Activated CD8-positive, alpha-beta memory T cell treated with anti-CD3 and anti-CD28 coated beads, Interleukin-2, amount 10 ng/mL, durations not matched to agents 7 days and 5 days (primary cell): ENCODE results near the gene UBE2V1. TPM values are rescaled to one million over a fixed set of nuclear protein-coding genes. Genes with fewer than 3 reads are reported as not detected.
"Not testable (repeated sequence)": the region's sequence is repeated elsewhere in the genome, so short reads cannot be mapped to it uniquely, and the experiment has no call there.

Experiments
- ATAC-seq: fragments of 150-1000 bp; cut with Tn5 transposase; one replicate; pipeline ENCODE4 v1.10.0; 2021; ENCODE audit warnings: moderate library complexity
- CTCF ChIA-PET: fragments of 350-600 bp; sonication (Branson Sonifier 250); formaldehyde crosslinking; loops from one replicate; lab custom pipeline; 2021; ENCODE audit warnings: antibody characterized with exemption; lab: Charles Lee
- DNase-seq: peaks from one replicate; pipeline ENCODE4 v3.0.0-alpha.2; 2020
- H3K27ac Mint-ChIP-seq: one replicate; pipeline ENCODE4 v1.8.0; 2021; ENCODE audit warnings: mild to moderate bottlenecking, mixed read lengths
- H3K27me3 Mint-ChIP-seq: one replicate; pipeline ENCODE4 v1.8.0; 2021; ENCODE audit warnings: mixed read lengths
- H3K36me3 Mint-ChIP-seq: one replicate; pipeline ENCODE4 v1.8.0; 2021; ENCODE audit warnings: mild to moderate bottlenecking, mixed read lengths
- H3K4me1 Mint-ChIP-seq: one replicate; pipeline ENCODE4 v1.8.0; 2021; ENCODE audit warnings: mixed read lengths
- H3K4me3 Mint-ChIP-seq: one replicate; pipeline ENCODE4 v1.8.0; 2021; ENCODE audit warnings: mild to moderate bottlenecking, moderate library complexity, mixed read lengths
- H3K9me3 Mint-ChIP-seq: one replicate; pipeline ENCODE4 v1.8.0; 2022; ENCODE audit warnings: low read depth, mixed read lengths
- total RNA-seq, 2 experiments: library from RNA; stranded (reverse); gene quantifications; one replicate each; pipeline ENCODE4 v1.2.3, GENCODE V29; 2021

UBE2V1 gene
- total RNA-seq, 2 experiments from 2014 or later = 140 to 158 TPM

DNA sequence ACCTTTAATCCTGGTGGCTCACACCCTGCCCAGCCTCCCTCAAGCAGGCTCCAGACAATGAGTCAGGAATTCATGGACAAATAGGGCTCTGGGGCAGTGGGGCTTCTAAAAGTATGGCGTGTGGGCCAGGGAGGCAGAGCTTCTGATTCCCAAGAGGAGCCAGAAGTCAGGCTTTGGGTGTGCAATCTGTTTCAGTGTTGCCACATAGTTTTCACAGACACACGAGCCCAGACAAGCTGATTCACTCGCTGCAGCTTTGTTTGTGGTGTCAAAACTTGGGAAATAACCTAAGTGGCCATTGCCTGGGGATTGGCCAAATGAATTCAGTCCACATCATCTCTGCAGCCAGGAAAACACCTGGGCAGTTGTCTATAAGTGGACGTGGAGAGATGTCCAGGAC is 31.4 kb upstream of the UBE2V1 start:
- Mint-ChIP-seq H3K4me3 (no peak overlapping the region), H3K27ac (no peak overlapping the region), H3K27me3 (no peaks in the 10 kb centered on the region), H3K36me3 (peaks cover 23% of the 10 kb centered on the region), H3K9me3 (no peaks in the 10 kb centered on the region), H3K4me1 (peaks cover 45% of the 10 kb centered on the region)
- DNase-seq (no peak), ATAC-seq (no peak)
- CTCF ChIA-PET = interaction anchor here (0.9 to 1.3 kb wide), 3 partner anchors 8 to 35 kb away, joined by 3 to 5 read pairs (median 4); partner anchors contain the start of gene PEDS1

DNA sequence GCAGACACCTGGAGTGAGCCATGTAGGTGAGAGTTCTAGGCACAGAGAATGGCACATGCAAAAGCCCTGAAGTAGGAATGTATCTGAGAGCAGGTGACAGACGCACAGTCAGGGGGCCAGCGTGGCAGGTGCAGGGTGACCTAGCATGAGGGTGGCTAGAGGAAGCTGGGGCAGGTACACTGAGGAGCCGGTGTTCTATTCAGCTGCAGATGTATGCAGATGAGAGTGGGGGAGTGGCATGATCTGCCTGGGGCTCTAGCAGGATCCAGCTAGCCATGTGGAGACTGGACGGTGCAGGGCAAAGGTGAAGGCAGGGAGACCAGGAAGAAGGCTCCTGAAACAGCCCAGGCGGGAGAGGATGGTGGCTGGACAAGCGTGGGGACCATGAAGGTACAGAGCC is 29.9 kb upstream of the UBE2V1 start:
- no peak for ATAC-seq
- Mint-ChIP-seq H3K4me1 (peaks cover 33% of the 10 kb centered on the region), H3K9me3 (no peaks in the 10 kb centered on the region), H3K4me3 (no peak overlapping the region), H3K27ac (peak overlapping the region; percentile 34), H3K27me3 (no peaks in the 10 kb centered on the region), H3K36me3 (peaks cover 21% of the 10 kb centered on the region)
- CTCF ChIA-PET = interaction anchor here (1.1 kb wide), 1 partner anchor 22 kb away, joined by 4 read pairs; no protein-coding TSS in a partner anchor
- DNase-seq = no peak

DNA sequence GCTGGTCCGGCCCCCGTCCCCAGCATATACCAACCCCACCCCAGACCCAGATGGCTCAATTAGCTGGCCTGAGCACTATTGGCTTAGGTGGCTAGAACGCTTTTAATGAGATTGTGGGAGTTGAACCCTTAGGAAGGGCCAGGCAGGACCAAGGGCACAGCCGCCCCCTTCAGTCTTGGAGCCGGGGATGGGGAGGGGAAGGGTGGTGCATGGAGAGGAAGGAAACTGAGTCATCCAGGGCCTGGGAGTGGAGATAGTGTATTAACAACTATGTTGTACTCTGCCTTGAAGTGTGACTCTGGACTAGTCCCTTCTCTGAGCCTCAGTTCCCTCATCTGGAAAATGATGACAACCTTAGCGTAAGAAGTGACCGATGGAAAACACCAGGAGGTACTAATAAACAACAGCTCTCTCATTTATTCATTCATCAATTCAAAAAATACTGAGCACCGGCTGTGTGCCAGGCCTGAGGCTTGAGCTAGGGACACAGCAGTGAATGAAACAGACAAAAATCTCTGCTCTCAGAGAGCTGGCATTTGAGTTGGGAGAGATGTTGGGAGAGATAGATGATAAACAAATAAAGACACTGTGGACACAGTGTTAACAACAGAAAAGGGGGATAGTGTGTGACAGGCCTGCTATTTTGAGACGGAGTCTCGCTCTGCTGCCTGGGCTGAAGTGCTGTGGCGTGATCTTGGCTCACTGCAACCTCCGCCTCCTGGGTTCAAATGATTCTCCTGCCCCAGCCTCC is 29.0 kb upstream of the UBE2V1 start:
- no peaks in the 10 kb centered on the region for H3K9me3 Mint-ChIP-seq
- no peak overlapping the region for H3K4me3 Mint-ChIP-seq
- no peak for ATAC-seq
- peaks cover 22% of the 10 kb centered on the region for H3K36me3 Mint-ChIP-seq
- no peak overlapping the region for H3K27ac Mint-ChIP-seq
- H3K27me3 Mint-ChIP-seq = no peaks in the 10 kb centered on the region
- CTCF ChIA-PET = interaction anchor here (1.1 to 1.2 kb wide), 3 partner anchors 21 to 71 kb away, joined by 3 to 8 read pairs (median 4); no protein-coding TSS in a partner anchor
- peaks cover 27% of the 10 kb centered on the region for H3K4me1 Mint-ChIP-seq
- DNase-seq = no peak

DNA sequence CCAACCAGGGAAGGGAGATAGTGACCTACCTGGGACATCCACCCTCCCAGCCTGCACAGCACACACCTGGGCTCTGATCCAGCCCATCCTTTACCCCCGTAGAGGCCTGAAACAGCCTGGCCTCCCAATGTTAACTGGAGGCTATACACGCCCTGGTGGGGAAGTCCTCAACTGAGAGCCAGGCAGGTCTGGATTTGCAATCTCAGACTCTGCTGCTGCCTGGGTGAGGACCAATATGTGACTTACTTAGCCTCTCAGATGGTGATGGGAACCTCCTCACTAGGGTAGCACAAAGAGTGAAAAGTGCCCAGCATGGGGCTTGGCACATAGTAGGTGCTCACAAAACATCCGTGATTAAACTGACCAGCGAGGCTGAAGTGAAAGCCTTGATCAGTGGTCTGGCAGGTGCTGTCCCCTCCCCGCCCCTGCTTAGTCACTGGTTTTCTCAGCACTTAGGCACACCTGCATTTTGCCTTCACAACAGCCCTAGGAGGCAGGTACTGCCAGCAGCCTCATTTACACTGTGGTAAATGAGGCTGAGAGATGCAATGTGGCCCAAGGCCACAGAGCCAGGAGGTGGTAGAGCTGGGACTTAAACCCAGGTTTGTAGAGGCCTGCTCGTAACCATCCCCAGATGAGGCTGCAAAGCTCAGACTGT is 28.2 kb upstream of the UBE2V1 start:
- no peaks in the 10 kb centered on the region for H3K9me3 Mint-ChIP-seq
- no peaks in the 10 kb centered on the region for H3K27me3 Mint-ChIP-seq
- CTCF ChIA-PET = interaction anchor here (1.1 to 1.8 kb wide), 3 partner anchors 13 to 70 kb away, joined by 3 to 8 read pairs (median 6); partner anchors contain the start of gene PEDS1

DNA sequence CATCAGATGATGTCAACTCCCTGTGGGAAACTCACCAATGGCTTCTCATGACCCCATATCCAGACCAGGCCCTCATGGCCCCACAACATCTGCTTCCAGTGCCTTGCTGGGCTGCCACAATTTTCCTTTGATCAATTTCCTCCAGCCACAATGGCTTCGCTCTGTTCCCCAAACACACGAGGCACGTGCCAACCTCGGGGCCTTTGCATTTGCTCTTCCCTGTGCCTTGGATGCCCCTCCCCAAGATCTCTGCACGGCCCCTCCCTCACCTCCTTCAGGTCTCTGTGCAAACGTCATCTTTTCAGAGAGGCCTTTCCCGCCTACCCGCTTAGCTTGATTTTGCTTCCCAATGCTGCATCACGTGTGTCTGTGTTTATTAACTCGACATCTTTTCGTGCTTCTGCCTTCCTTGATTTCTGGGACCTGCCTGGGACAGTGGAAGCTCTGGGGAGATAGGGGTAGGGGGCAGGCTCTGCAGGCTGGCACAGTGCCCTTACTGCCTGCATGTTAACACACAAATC is 27.4 kb upstream of the UBE2V1 start:
- CTCF ChIA-PET = interaction anchor here (1.4 to 1.8 kb wide), 3 partner anchors 14 to 55 kb away, joined by 4 to 6 read pairs (median 5); partner anchors contain the start of gene PEDS1
- Mint-ChIP-seq H3K36me3 (peaks cover 23% of the 10 kb centered on the region), H3K27ac (peak overlapping the region; percentile 2), H3K4me1 (peaks cover 14% of the 10 kb centered on the region), H3K4me3 (no peak overlapping the region), H3K9me3 (no peaks in the 10 kb centered on the region), H3K27me3 (no peaks in the 10 kb centered on the region)
- ATAC-seq (no peak), DNase-seq (no peak)

More for the DNA sequence above, 28.2 kb upstream of the UBE2V1 start:
- H3K4me1 Mint-ChIP-seq = peaks cover 19% of the 10 kb centered on the region
- H3K36me3 Mint-ChIP-seq = peaks cover 22% of the 10 kb centered on the region
- ATAC-seq (no peak), DNase-seq (no peak)
- H3K27ac Mint-ChIP-seq = no peak overlapping the region
- H3K4me3 Mint-ChIP-seq = no peak overlapping the region

DNA sequence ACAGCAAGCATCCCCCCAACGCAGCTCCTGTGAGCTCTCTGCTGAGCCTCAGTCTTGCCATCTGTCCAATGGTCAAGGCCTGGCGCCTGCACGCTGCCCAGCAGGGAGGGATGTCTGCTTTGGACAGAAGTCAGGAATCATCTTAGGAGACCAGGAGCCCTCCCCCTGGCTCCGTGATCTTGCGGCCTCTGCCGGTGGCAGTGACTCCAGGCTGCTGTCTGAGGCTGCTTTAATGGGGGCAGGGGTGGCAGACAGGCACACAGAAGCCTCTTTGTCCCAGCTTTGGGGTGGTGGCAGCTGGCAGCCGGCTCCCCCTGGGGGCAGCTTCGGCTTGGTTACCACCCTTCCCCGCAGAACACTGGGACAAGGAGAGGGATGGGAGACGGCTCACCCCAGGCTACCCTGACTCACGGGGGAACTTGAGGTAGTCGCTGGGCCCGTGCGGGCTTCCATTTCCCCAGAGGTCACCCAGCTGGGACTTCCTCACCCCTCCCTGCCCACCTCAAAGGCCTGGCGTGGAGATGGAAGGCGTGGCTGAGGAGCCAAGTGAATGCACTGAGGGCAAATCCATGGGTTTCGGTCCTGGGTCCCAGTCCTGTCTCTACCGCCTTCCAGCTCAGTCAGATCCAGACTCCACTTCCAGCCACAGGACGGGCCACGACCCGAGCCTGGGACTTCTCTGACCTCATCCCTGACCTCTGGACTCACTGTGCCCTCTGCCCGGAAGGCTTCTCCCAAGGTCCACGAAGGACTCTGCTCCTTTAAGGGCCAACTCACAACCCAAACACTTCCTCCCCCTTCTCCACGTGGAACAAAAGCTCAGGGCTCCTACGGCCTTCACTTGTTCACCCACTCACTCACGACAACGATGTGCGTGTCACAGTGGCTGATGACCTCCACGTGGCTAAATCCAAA is 25.8 kb upstream of the UBE2V1 start:
- DNase-seq = no peak
- H3K4me3 Mint-ChIP-seq = no peak overlapping the region
- ATAC-seq = no peak
- H3K27me3 Mint-ChIP-seq = no peaks in the 10 kb centered on the region
- CTCF ChIA-PET = interaction anchor here (1.0 to 1.7 kb wide), 3 partner anchors 18 to 53 kb away, joined by 3 to 5 read pairs (median 4); no protein-coding TSS in a partner anchor
- H3K27ac Mint-ChIP-seq = no peak overlapping the region
- H3K36me3 Mint-ChIP-seq = peaks cover 23% of the 10 kb centered on the region
- no peaks in the 10 kb centered on the region for H3K9me3 Mint-ChIP-seq
- peaks cover 14% of the 10 kb centered on the region for H3K4me1 Mint-ChIP-seq

DNA sequence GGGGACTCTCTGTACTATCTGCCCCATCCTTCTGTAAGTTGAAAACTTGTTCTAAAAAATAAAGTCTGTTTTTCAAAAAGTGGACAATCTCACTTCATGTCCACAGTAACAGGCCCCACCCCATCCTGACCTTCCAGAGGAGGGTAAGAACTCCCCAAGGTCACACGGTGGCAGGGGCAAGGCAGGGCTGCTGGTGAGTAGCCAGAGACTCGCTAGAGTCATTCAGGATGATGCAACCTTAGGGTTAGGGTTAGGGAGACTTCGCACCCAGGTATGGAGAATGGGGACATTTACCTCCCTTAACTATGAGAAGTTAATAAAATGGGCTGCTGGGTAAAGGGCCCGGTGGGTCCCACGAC is 25.1 kb upstream of the UBE2V1 start:
- ATAC-seq (no peak), DNase-seq (no peak)
- CTCF ChIA-PET = no interaction called here
- H3K9me3 Mint-ChIP-seq = no peaks in the 10 kb centered on the region
- peaks cover 14% of the 10 kb centered on the region for H3K4me1 Mint-ChIP-seq
- no peak overlapping the region for H3K4me3 Mint-ChIP-seq
- no peak overlapping the region for H3K27ac Mint-ChIP-seq
- H3K36me3 Mint-ChIP-seq = peaks cover 19% of the 10 kb centered on the region
- H3K27me3 Mint-ChIP-seq = no peaks in the 10 kb centered on the region

DNA sequence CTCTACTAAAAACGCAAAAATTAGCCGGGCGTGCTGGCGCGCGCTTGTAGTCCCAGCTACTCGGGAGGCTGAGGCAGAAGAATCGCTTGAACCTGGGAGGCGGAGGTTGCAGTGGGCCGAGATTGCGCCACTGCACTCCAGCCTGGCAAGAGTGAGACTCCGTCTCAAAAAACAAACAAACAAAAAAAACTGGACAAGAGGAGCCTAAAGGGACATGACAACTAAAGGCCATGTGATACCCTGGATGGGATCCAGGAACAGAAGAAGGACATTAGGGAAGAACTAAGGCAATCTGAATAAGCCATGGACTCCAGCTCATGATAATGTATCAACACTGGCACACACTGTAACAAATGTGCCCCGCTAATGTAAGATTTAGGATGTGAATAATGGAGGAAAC is 24.8 kb upstream of the UBE2V1 start:
- DNase-seq = not testable (repeated sequence)
- H3K27ac Mint-ChIP-seq = peak overlapping the region; percentile 32

DNA sequence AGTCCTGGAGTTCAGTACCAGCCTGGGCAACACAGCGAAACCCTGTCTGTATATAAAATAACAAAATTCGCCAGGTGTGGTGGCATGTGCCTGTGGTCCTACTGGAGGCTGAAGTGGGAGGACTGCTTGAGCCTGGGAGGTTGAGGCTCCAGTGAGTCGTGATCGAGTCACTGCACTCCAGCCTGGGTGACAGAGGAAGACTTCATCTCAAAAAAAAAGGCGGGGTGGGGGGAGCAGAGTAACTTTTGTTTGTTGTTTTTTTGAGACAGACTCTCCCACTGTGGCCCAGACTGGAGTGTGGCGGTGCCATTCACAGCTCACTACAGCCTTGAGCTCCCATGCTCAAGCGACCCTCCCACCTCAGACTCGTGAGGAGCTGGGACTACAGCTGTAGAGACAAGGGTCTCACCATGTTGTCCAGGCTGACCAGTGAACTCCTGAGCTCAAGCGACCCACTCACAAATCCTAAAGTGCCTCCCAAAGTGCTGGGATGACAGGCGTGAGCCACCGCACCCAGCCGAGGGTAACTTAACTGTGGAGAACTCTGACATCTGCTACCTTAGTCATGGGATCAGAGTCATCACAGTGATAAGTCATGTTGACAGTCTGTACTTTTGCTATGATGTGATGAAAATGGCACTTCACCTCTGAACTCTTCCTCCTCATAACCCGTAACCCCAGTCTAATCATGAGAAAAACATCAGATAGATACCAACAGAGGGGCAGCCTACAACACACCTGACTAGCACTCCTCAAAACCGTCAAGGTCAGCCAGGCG is 24.1 kb upstream of the UBE2V1 start:
- peaks cover 6% of the 10 kb centered on the region for H3K4me1 Mint-ChIP-seq
- no peaks in the 10 kb centered on the region for H3K9me3 Mint-ChIP-seq
- peak overlapping the region; percentile 32 for H3K27ac Mint-ChIP-seq
- CTCF ChIA-PET = no interaction called here
- DNase-seq = no peak
- no peak overlapping the region for H3K4me3 Mint-ChIP-seq
- no peaks in the 10 kb centered on the region for H3K27me3 Mint-ChIP-seq
- ATAC-seq = no peak
- peaks cover 12% of the 10 kb centered on the region for H3K36me3 Mint-ChIP-seq

More for the DNA sequence above, 24.8 kb upstream of the UBE2V1 start:
- H3K4me1 Mint-ChIP-seq, CTCF ChIA-PET, ATAC-seq, H3K4me3 Mint-ChIP-seq, H3K9me3 Mint-ChIP-seq, H3K27me3 Mint-ChIP-seq: not testable (repeated sequence)
- peaks cover 15% of the 10 kb centered on the region for H3K36me3 Mint-ChIP-seq

DNA sequence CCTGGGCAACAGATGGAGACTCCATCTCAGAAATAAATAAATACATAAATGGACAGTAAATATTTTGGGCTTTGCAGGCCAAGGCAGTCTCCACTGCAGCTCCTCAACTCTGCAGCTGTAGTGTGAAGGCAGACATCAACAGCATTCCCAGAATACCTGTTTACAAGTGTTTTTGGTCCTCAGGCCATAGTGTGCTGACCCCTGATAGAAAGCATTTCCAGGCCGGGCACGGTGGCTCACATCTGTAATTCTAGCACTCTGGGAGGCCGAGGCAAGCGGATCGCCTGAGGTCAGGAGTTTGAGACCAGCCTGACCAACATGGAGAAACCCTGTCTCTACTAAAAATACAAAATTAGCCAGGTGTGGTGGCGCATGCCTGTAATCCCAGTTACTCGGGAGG is 22.2 kb upstream of the UBE2V1 start:
- H3K9me3 Mint-ChIP-seq, H3K27ac Mint-ChIP-seq, H3K4me1 Mint-ChIP-seq, H3K36me3 Mint-ChIP-seq, DNase-seq, H3K27me3 Mint-ChIP-seq, H3K4me3 Mint-ChIP-seq, ATAC-seq: not testable (repeated sequence)
- CTCF ChIA-PET = interaction anchor here (1.0 to 1.8 kb wide), 5 partner anchors 12 to 64 kb away, joined by 3 to 7 read pairs (median 5); partner anchors contain the start of gene PEDS1

DNA sequence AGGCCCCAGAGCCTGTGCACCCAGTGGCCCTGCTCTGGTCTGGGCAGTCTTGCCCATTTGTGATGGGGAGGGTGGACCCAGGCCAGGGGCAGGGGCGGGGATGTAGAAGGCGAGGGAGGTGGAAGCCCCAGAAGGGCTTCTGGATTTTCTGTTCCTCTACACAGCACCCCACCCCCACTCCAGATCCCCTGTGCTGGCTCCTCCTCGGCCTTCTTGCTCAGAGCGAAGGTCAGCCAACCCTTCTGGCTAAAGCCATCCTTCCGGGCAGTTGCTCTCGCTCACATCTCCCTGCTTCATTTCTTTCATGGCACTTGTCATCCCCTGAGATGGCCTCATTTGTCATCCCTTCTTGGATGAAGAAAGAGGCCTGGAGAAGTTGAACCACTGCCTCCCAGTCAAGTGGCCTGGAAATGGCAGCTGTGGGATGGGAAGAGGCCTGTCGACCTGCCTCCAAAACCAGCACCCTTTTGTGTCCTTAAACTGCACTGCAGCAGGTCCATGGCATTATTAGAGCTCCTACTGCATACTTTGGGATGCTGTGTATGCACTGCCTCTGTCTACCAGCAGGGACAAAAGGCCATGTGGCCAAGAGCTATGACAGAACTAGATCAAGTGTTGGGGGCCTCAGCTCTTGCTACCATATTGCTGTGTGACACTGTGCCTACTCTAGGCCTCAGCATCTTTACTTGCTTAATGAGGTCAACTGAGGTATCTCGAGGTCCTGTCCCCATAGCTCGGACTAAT is 20.7 kb upstream of the UBE2V1 start:
- Mint-ChIP-seq H3K4me1 (peaks cover 3% of the 10 kb centered on the region), H3K9me3 (no peaks in the 10 kb centered on the region), H3K4me3 (no peak overlapping the region), H3K27me3 (no peaks in the 10 kb centered on the region), H3K27ac (no peak overlapping the region), H3K36me3 (peaks cover 9% of the 10 kb centered on the region)
- CTCF ChIA-PET = interaction anchor here (0.6 to 1.8 kb wide), 8 partner anchors 13 to 62 kb away, joined by 3 to 7 read pairs (median 4); partner anchors contain the start of genes PEDS1 and UBE2V1
- ATAC-seq (no peak), DNase-seq (no peak)
